Neuronal stem cell (in vitro differentiated cells): Measurements from ENCODE around the gene TNNT3.

ENCODE experiments used
- DNase-seq: peaks from one replicate; pipeline ENCODE4 v3.0.0-alpha.2; 2013; ENCODE audit warnings: low spot score
- H2AFZ ChIP-seq: one replicate; pipeline ENCODE4 v1.6.1; 2013; ENCODE audit warnings: mild to moderate bottlenecking, low read length, inconsistent platforms
- H2AK5ac ChIP-seq: 2 replicates; pipeline ENCODE4 v1.6.1; 2013; ENCODE audit warnings: low read depth, mild to moderate bottlenecking, inconsistent platforms, low read length, moderate library complexity, mixed read lengths
- H2BK120ac ChIP-seq: 2 replicates; pipeline ENCODE4 v1.6.1; 2013; ENCODE audit warnings: low read depth, mild to moderate bottlenecking, inconsistent platforms, low read length, moderate library complexity, mixed read lengths
- H2BK12ac ChIP-seq: one replicate; pipeline ENCODE4 v1.6.1; 2013; ENCODE audit warnings: low read length, inconsistent platforms
- H2BK15ac ChIP-seq: 2 replicates; pipeline ENCODE4 v1.6.1; 2013; ENCODE audit warnings: mild to moderate bottlenecking, low read length, inconsistent platforms, mixed read lengths
- H2BK5ac ChIP-seq: one replicate; pipeline ENCODE4 v1.6.1; 2013; ENCODE audit warnings: inconsistent platforms, mild to moderate bottlenecking, low read length, moderate library complexity
- H3K14ac ChIP-seq: one replicate; pipeline ENCODE4 v1.6.1; 2013; ENCODE audit warnings: low read length, inconsistent platforms
- H3K18ac ChIP-seq: 2 replicates; pipeline ENCODE4 v1.6.1; 2013; ENCODE audit warnings: low read length, inconsistent platforms
- H3K23ac ChIP-seq: 2 replicates; pipeline ENCODE4 v1.6.1; 2013; ENCODE audit warnings: low read depth, mild to moderate bottlenecking, mixed read lengths, low read length, inconsistent platforms; ENCODE audit not compliant: poor library complexity
- H3K27ac ChIP-seq: replicated peaks from 3 replicates; pipeline ENCODE4 v1.5.1; 2013; ENCODE audit warnings: low read length, inconsistent platforms
- H3K27me3 ChIP-seq, 3 experiments: 2 replicates each; pipeline ENCODE4 v1.6.1; 2013; ENCODE audit warnings: low read length in 3 of 3, mild to moderate bottlenecking in 2 of 3, inconsistent platforms in 1 of 3, low read depth in 1 of 3, mixed read lengths in 1 of 3, moderate library complexity in 1 of 3; ENCODE audit not compliant: control insufficient read depth in 3 of 3, insufficient read depth in 3 of 3
- H3K36me3 ChIP-seq, 2 donors: replicated peaks in 1 of 2; 2 replicates each; pipeline ENCODE4 v1.6.1; 2013; ENCODE audit warnings: low read length in 2 of 2; ENCODE audit not compliant: control insufficient read depth in 2 of 2, insufficient read depth in 2 of 2
- H3K4ac ChIP-seq: 2 replicates; pipeline ENCODE4 v1.6.1; 2013; ENCODE audit warnings: inconsistent platforms, mild to moderate bottlenecking, low read length, moderate library complexity
- H3K4me1 ChIP-seq, 2 donors: 1 replicate in 1 of 2; 2 replicates in 1 of 2; pipeline ENCODE4 v1.6.1; 2013; ENCODE audit warnings: low read length in 2 of 2, low read depth in 1 of 2; ENCODE audit not compliant: control insufficient read depth in 2 of 2, insufficient read depth in 1 of 2
- H3K4me2 ChIP-seq: one replicate; pipeline ENCODE4 v1.6.1; 2013; ENCODE audit warnings: mild to moderate bottlenecking, low read length, inconsistent platforms; ENCODE audit not compliant: insufficient read depth, poor library complexity, severe bottlenecking
- H3K4me3 ChIP-seq, 2 donors: 2 replicates each; pipeline ENCODE4 v1.5.1; 2013; ENCODE audit warnings: low read length in 2 of 2, mild to moderate bottlenecking in 2 of 2, inconsistent platforms in 1 of 2, moderate library complexity in 1 of 2
- H3K79me1 ChIP-seq: one replicate; pipeline ENCODE4 v1.6.1; 2013; ENCODE audit warnings: low read depth, mild to moderate bottlenecking, inconsistent platforms, low read length, moderate library complexity
- H3K9ac ChIP-seq: one replicate; pipeline ENCODE4 v1.6.1; 2013; ENCODE audit warnings: mild to moderate bottlenecking, low read depth, low read length, inconsistent platforms; ENCODE audit not compliant: poor library complexity
- H3K9me3 ChIP-seq, 2 donors: replicated peaks in 1 of 2; 2 replicates each; pipeline versions ENCODE3 to v1.6.1; 2013; ENCODE audit warnings: low read length in 2 of 2, mild to moderate bottlenecking in 2 of 2, inconsistent platforms in 1 of 2, low read depth in 1 of 2, mixed read lengths in 1 of 2, moderate library complexity in 1 of 2; ENCODE audit not compliant: control insufficient read depth in 2 of 2, insufficient read depth in 1 of 2
- H4K8ac ChIP-seq: one replicate; pipeline ENCODE4 v1.6.1; 2013; ENCODE audit warnings: low read depth, mild to moderate bottlenecking, inconsistent platforms, low read length, moderate library complexity
- H4K91ac ChIP-seq: one replicate; pipeline ENCODE4 v1.6.1; 2013; ENCODE audit warnings: low read length, low read depth, mild to moderate bottlenecking, inconsistent platforms; ENCODE audit not compliant: poor library complexity
- WGBS, 2 donors: extraction: QIAGEN DNeasy Blood & Tissue Kit; methylation state at CpG; one replicate each; pipeline ENCODE4 v1.1.7; 2013; ENCODE audit warnings: missing lambda C conversion rate in 2 of 2, mixed read lengths in 1 of 2; ENCODE audit not compliant: insufficient read length in 2 of 2, insufficient replicate concordance in 1 of 2; ENCODE audit errors: extremely low coverage in 2 of 2; 5-methylcytosine and 5-hydroxymethylcytosine counted together

The TNNT3 gene

GRCh38 chr11:1924646-1925372, 5.3 kb downstream of the TNNT3 start:
- Histone ChIP-seq H3K27ac (no peak overlapping the region), H2BK120ac (no peak overlapping the region), H2BK15ac (peak overlapping the region; percentile 67), H3K4me1 (peaks cover 9 to 16% of the 10 kb centered on the region in 2 donors), H2BK5ac (no peak overlapping the region), H2AK5ac (peak overlapping the region; percentile 70), H3K9ac (no peak overlapping the region), H2BK12ac (no peak overlapping the region), H3K9me3 (no peaks in the 10 kb centered on the region), H3K36me3 (no peaks in the 10 kb centered on the region), H3K18ac (peak overlapping the region; percentile 57), H3K23ac (no peak overlapping the region), H4K8ac (peak overlapping the region; percentile 43), H3K4me2 (no peak overlapping the region), H3K4me3 (no peak overlapping the region), H3K27me3 (peaks cover 0 to 4% (median 0%) of the 10 kb centered on the region in 3 experiments), H2AFZ (no peak overlapping the region), H3K14ac (no peak overlapping the region), H4K91ac (no peak overlapping the region), H3K4ac (no peak overlapping the region), H3K79me1 (no peaks in the 10 kb centered on the region)
- WGBS, 2 donors, result no CpG with 5 or more reads among the region's 21 CpGs
- DNase-seq, result no peak

GRCh38 chr11:1925373-1926155, 6.1 kb downstream of the TNNT3 start:
- DNase-seq, result no peak
- Histone ChIP-seq H3K4me2 (no peak overlapping the region), H4K91ac (no peak overlapping the region), H3K4me1 (peaks cover 9 to 16% of the 10 kb centered on the region in 2 donors), H3K4me3 (no peak overlapping the region), H4K8ac (no peak overlapping the region), H2BK15ac (peak overlapping the region; percentile 55), H2AK5ac (peak overlapping the region; percentile 98), H2AFZ (no peak overlapping the region), H3K27ac (no peak overlapping the region), H3K9me3 (no peaks in the 10 kb centered on the region), H3K9ac (no peak overlapping the region), H2BK5ac (peak overlapping the region; percentile 66), H3K79me1 (no peaks in the 10 kb centered on the region), H2BK120ac (no peak overlapping the region), H3K23ac (peak overlapping the region; percentile 81), H3K36me3 (no peaks in the 10 kb centered on the region), H3K4ac (peak overlapping the region; percentile 66), H2BK12ac (peak overlapping the region; percentile 82), H3K14ac (no peak overlapping the region), H3K27me3 (peaks cover 0 to 4% (median 0%) of the 10 kb centered on the region in 3 experiments), H3K18ac (peak overlapping the region; percentile 35)
- WGBS, 2 donors, result no CpG with 5 or more reads among the region's 23 CpGs

- H3K23ac ChIP-seq, result peak overlapping the region; percentile 81
- no peak for DNase-seq
- H3K4me3 ChIP-seq, result no peak overlapping the region
- H2BK12ac ChIP-seq, result peak overlapping the region; percentile 90
- peak overlapping the region; percentile 77 for H3K9ac ChIP-seq
- H2AFZ ChIP-seq, result peak overlapping the region; percentile 93
- peak overlapping the region; percentile 87 for H2BK120ac ChIP-seq
- H3K36me3 ChIP-seq, result no peaks in the 10 kb centered on the region
- H3K4me2 ChIP-seq, result no peak overlapping the region
- no peak overlapping the region for H4K91ac ChIP-seq
- peak overlapping the region; percentile 97 for H2BK15ac ChIP-seq
- WGBS, 2 donors, result no CpG with 5 or more reads among the region's 41 CpGs
- peaks cover 9 to 16% of the 10 kb centered on the region in 2 donors for H3K4me1 ChIP-seq
- peaks cover 0 to 4% (median 0%) of the 10 kb centered on the region in 3 experiments for H3K27me3 ChIP-seq
- H3K14ac ChIP-seq, result peak overlapping the region; percentile 89
- no peaks in the 10 kb centered on the region for H3K9me3 ChIP-seq
- peak overlapping the region; percentile 75 for H2BK5ac ChIP-seq
- H3K27ac ChIP-seq, result no peak overlapping the region
- H3K79me1 ChIP-seq, result no peaks in the 10 kb centered on the region
- H3K4ac ChIP-seq, result peak overlapping the region; percentile 89
- peak overlapping the region; percentile 44 for H3K18ac ChIP-seq
- peak overlapping the region; percentile 98 for H2AK5ac ChIP-seq
- peak overlapping the region; percentile 82 for H4K8ac ChIP-seq
These were observed 6.9 kb downstream of the TNNT3 start for GRCh38 chr11:1926156-1927025.
